H1 (cell line): ENCODE data around the gene PIGV.

Source experiments
- BCL11A ChIP-seq, 2 experiments: IDR thresholded peaks; one replicate each; pipeline ENCODE4 v1.6.1; 2011; ENCODE audit warnings: low read depth in 2 of 2, low read length in 2 of 2, mild to moderate bottlenecking in 2 of 2
- CHD2 ChIP-seq: IDR thresholded peaks from 2 replicates; pipeline ENCODE4 v1.6.1; 2012; ENCODE audit warnings: low read length, improper control_type of control experiment
- CTCF ChIP-seq, 3 experiments: IDR thresholded peaks; 1 replicate in 2 of 3; 2 replicates in 1 of 3; pipeline versions ENCODE4 v1.5.1 to v1.6.1; 2011; ENCODE audit warnings: low read length in 3 of 3, mild to moderate bottlenecking in 3 of 3, inconsistent platforms in 2 of 3, low read depth in 1 of 3, moderate library complexity in 1 of 3; ENCODE audit not compliant: insufficient read depth in 1 of 3; ENCODE audit errors: control extremely low read depth in 1 of 3
- POLR2AphosphoS5 ChIP-seq: IDR thresholded peaks from 2 replicates; pipeline ENCODE4 v1.6.1; 2011; ENCODE audit warnings: low read depth, low read length
- SRF ChIP-seq: IDR thresholded peaks from 2 replicates; pipeline ENCODE4 v1.6.1; 2011; ENCODE audit warnings: mild to moderate bottlenecking, low read depth, low read length, moderate library complexity

GRCh38 chr1:26782521-26783212 is 5.1 kb upstream of the PIGV start:
- TF ChIP-seq CTCF (IDR thresholded peaks at IDR 0.05; ENCODE audit: control extremely low read depth in 1 of 3, insufficient read depth in 1 of 3, low read depth in 1 of 3, low read length in 3 of 3) = no peak
- TF ChIP-seq CHD2 = no peak
- TF ChIP-seq SRF = no peak
- TF ChIP-seq POLR2AphosphoS5 = peak; percentile 36; the same call in 1 of the 2 replicates
- TF ChIP-seq BCL11A (IDR thresholded peaks at IDR 0.05; ENCODE audit: low read depth in 2 of 2, low read length in 2 of 2) = no peak
